SK-N-MC (cell line): ENCODE data around the gene CLNK.

ENCODE experiments used
- EZH2 ChIP-seq: fragments of 200-600 bp; sonication (generic); IDR thresholded peaks from one replicate; pipeline ENCODE4 v1.6.1; 2017; ENCODE audit warnings: antibody characterized with exemption
- FOXP2 ChIP-seq: optimal IDR thresholded peaks from 2 replicates; pipeline ENCODE3; 2011; ENCODE audit warnings: mild to moderate bottlenecking, moderate library complexity; ENCODE audit not compliant: insufficient read depth; ENCODE audit errors: extremely low read length, control extremely low read depth
- POLR2AphosphoS5 ChIP-seq: IDR thresholded peaks from 2 replicates; pipeline ENCODE4 v1.6.1; 2012; ENCODE audit warnings: mild to moderate bottlenecking, low read depth, low read length, borderline replicate concordance

GRCh38 chr4:10569491-10569890, 115.1 kb downstream of the CLNK start:
- no peak for TF ChIP-seq EZH2
- TF ChIP-seq POLR2AphosphoS5: no peak
- TF ChIP-seq FOXP2: no peak
